Endothelial cell (in vitro differentiated cells): ENCODE results near the gene PTCD2. TPM values are rescaled to one million over a fixed set of nuclear protein-coding genes. Genes with fewer than 3 reads are reported as not detected.

Experiments used
- DNase-seq: peaks from one replicate; pipeline ENCODE4 v3.0.0; 2021; ENCODE audit warnings: low spot score
- H3K27ac Mint-ChIP-seq: one replicate; pipeline ENCODE4 v1.8.0; 2021; ENCODE audit warnings: mixed read lengths, inconsistent platforms; ENCODE audit not compliant: unreplicated experiment
- H3K27me3 Mint-ChIP-seq: one replicate; pipeline ENCODE4 v1.8.0; 2021; ENCODE audit warnings: mild to moderate bottlenecking, moderate library complexity, mixed read lengths, inconsistent platforms; ENCODE audit not compliant: unreplicated experiment
- H3K36me3 Mint-ChIP-seq: one replicate; pipeline ENCODE4 v1.8.0; 2021; ENCODE audit warnings: mild to moderate bottlenecking, low read depth, mixed read lengths, inconsistent platforms; ENCODE audit not compliant: unreplicated experiment
- H3K4me1 Mint-ChIP-seq: one replicate; pipeline ENCODE4 v1.8.0; 2021; ENCODE audit warnings: mild to moderate bottlenecking, mixed read lengths, inconsistent platforms; ENCODE audit not compliant: unreplicated experiment
- H3K4me3 Mint-ChIP-seq: one replicate; pipeline ENCODE4 v1.8.0; 2021; ENCODE audit warnings: mild to moderate bottlenecking, mixed read lengths, inconsistent platforms; ENCODE audit not compliant: unreplicated experiment
- H3K9me3 Mint-ChIP-seq: one replicate; pipeline ENCODE4 v1.8.0; 2021; ENCODE audit warnings: mixed read lengths, inconsistent platforms; ENCODE audit not compliant: unreplicated experiment
- CTCF ChIP-seq: fragments of 200-600 bp; sonication (generic); IDR thresholded peaks from one replicate; pipeline ENCODE4 v1.5.0; 2021; ENCODE audit warnings: antibody characterized with exemption; ENCODE audit not compliant: unreplicated experiment
- total RNA-seq: library from RNA; stranded (reverse); fragmentation: NEBNext Ultra II Directional; extraction: Animal tissue kit (Norgen Biotek cat#: 25700); gene quantifications from one replicate; pipeline ENCODE4 v1.2.1, GENCODE V29; 2021; ENCODE audit not compliant: unreplicated experiment

The PTCD2 gene
- total RNA-seq, 1 donor from 2014 or later, result 7.5 TPM

DNA sequence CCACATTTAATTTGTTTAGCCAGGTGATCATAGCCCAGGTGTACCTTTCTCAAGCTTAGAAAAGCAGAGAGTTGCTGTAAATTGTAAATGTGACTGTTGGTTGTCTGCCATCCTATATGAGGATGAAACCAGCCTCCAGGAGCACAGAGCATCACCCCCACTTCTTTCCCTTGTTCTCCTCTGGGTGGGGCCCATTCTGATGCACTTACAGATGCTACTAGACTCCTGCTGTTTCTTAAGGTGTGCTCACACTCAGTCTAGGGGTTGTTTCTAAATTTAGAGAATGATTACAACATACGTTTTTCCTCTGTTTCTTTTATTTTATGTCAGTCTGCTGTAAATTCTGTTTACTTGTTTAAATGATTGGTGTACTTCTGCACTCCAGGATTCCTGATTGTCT, 10.5 kb downstream of the PTCD2 start:
- Mint-ChIP-seq H3K4me1 (no peaks in the 10 kb centered on the region), H3K36me3 (peaks cover 29% of the 10 kb centered on the region), H3K27me3 (no peaks in the 10 kb centered on the region), H3K9me3 (no peaks in the 10 kb centered on the region), H3K4me3 (no peak overlapping the region), H3K27ac (no peak overlapping the region)
- DNase-seq, result no peak
- no peak for TF ChIP-seq CTCF

DNA sequence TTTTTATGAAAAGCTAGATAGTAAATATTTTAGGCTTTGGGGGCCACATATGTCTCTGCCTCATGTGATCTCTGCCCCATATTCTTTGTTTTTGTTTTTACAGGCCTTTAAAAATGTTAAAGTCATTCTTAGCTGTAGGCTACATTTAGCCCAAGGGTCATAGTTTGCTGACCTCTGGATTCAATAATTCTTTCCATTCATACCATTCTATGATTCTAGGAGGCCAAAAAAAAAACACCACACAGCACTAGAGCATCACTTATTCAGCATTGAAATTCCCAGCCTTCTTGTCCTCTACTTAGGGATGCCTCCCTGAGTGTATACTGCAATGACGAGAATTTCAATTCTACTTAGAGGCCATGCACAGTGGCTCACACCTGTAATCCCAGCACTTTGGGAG, 17.0 kb downstream of the PTCD2 start:
- Mint-ChIP-seq H3K4me3 (no peak overlapping the region), H3K4me1 (no peaks in the 10 kb centered on the region), H3K9me3 (no peaks in the 10 kb centered on the region), H3K27ac (no peak overlapping the region), H3K27me3 (no peaks in the 10 kb centered on the region), H3K36me3 (peaks cover 3% of the 10 kb centered on the region)
- no peak for TF ChIP-seq CTCF
- DNase-seq, result no peak

- TF ChIP-seq CTCF, result no peak
These were observed 18.6 kb downstream of the PTCD2 start for GRCh38 chr5:72338689-72339209.

DNA sequence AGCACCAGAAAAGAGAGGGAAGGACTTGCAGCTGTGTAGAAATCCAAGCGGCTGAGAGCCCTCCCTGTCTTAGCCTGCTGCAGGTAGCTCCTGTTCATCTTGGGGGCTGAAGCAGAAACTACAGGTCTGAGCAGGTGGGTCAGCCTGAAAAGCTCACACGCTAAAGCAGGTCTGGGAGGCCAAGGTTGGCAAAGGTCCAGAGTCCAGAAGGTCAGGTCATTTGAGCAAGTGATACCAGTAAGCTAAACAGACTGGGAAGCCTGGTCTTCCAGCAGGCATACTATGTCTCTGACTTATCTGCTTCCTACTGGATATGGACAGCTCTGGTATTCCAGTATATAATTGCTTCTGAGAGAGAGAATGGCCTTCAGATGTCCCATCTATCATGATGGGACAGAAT, 26.2 kb downstream of the PTCD2 start:
- Mint-ChIP-seq H3K36me3 (peaks cover 14% of the 10 kb centered on the region), H3K4me3 (no peak overlapping the region), H3K27me3 (no peaks in the 10 kb centered on the region), H3K27ac (no peak overlapping the region), H3K9me3 (no peaks in the 10 kb centered on the region), H3K4me1 (peaks cover 18% of the 10 kb centered on the region)
- DNase-seq, result no peak
- no peak for TF ChIP-seq CTCF

More at GRCh38 chr5:72338689-72339209, 18.6 kb downstream of the PTCD2 start:
- no peaks in the 10 kb centered on the region for H3K27me3 Mint-ChIP-seq
- H3K4me1 Mint-ChIP-seq, result no peaks in the 10 kb centered on the region
- no peak overlapping the region for H3K27ac Mint-ChIP-seq
- H3K4me3 Mint-ChIP-seq, result no peak overlapping the region
- peaks cover 7% of the 10 kb centered on the region for H3K36me3 Mint-ChIP-seq
- DNase-seq, result no peak
- no peaks in the 10 kb centered on the region for H3K9me3 Mint-ChIP-seq

DNA sequence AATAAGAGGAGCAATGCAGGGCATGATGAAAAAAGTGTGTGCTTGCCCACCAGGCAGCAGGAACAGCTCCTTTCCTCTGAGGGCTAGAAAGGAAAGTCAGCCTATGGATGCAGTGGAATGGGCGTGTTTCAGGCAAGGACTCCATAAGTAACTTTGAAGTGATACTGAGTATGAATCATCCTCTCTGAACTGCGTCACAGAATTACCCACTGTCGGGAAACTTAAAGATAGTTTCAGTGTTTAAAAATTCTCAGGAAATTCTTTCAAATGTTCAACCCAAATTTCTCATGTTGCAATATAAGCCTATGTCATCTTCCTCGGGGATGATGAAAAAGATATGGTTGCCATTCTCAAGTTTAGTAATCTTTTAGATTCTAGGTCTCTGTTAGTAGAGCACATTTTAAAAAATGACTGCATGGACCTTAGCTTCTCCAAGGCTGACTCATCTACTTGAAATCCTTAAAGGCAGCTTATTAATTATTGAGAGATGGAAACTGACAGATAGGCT, 27.7 kb downstream of the PTCD2 start:
- H3K4me1 Mint-ChIP-seq, result peaks cover 18% of the 10 kb centered on the region
- peaks cover 14% of the 10 kb centered on the region for H3K36me3 Mint-ChIP-seq
- no peak for TF ChIP-seq CTCF
- no peak overlapping the region for H3K27ac Mint-ChIP-seq
- H3K9me3 Mint-ChIP-seq, result no peaks in the 10 kb centered on the region
- H3K27me3 Mint-ChIP-seq, result no peaks in the 10 kb centered on the region
- no peak overlapping the region for H3K4me3 Mint-ChIP-seq
- DNase-seq, result no peak
